ENCODE data around the gene FNBP1.
"Not testable (repeated sequence)": the region's sequence is repeated elsewhere in the genome, so short reads cannot be mapped to it uniquely, and the experiment has no call there.

Gene FNBP1

DNA sequence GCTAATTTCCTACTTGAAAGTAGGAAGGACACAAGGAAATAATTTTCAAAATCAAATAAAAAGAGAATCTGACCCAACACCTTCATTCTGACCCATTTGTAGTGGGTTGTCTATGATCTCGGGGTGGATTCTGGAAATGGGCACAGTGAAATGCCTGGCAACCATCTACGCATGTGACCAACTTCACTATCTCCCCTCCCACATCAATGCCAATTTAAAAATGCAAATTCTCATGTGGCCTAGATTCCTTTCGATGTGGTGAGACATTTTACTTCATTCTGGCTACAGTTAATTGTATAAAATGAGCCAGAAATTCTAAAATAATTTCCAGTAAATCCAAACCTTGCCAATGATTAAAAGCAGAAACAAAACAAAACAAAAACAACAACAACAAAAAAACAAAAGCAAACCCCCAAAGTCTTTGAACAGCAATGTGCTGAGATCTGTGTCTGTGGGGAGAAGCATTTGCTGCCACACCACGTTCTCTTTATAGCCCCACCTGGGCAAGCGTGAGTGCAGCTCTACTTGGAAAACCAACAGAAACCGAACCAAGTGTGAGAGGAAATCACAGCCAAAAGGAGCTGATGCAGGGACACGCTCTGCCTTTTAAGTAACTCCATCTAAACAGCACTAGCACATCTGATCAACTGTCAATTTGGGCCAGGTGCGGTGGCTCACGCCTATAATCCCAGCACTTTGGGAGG, 148.7 kb downstream of the FNBP1 start:
- H3K27me3 Mint-ChIP-seq: no peaks in the 10 kb centered on the region
- DNase-seq (no peak), ATAC-seq (replicated peaks) (no peak)
- peak overlapping the region; percentile 32 to 37 for H3K4me3 Mint-ChIP-seq
- peaks cover 48 to 86% of the 10 kb centered on the region in 2 donors for H3K4me1 Mint-ChIP-seq
- H3K9me3 Mint-ChIP-seq: peaks cover 6 to 10% of the 10 kb centered on the region in 2 donors
- peak overlapping the region; percentile 81 for H3K27ac Mint-ChIP-seq
- peaks cover 73 to 88% of the 10 kb centered on the region in 2 donors for H3K36me3 Mint-ChIP-seq

DNA sequence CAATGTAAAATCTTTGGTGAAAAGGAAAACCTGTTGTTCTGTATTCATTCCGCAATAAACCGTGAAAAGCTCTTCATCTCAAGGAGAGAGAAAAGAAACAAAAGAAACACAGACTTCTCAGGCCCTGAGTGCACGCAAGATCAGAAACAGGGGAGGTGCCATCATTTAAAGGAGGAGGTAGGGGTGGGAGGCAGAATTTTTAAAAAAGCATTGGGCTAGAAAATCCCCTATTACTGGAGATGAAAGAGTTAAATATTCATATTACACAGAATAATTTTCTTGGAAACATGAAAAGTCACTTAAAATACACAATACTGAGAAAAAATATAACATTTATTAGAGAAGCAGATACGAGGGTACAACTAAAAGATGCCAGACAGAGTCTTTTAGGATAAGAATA, 151.4 kb downstream of the FNBP1 start:
- peaks cover 65 to 84% of the 10 kb centered on the region in 2 donors for H3K36me3 Mint-ChIP-seq
- no peaks in the 10 kb centered on the region for H3K27me3 Mint-ChIP-seq
- H3K9me3 Mint-ChIP-seq: peaks cover 6 to 10% of the 10 kb centered on the region in 2 donors
- peaks cover 60 to 88% of the 10 kb centered on the region in 2 donors for H3K4me1 Mint-ChIP-seq
- no peak for ATAC-seq (replicated peaks)
- peak overlapping the region; percentile 18 to 91 for H3K4me3 Mint-ChIP-seq
- H3K27ac Mint-ChIP-seq: peak overlapping the region; percentile 99
- DNase-seq: no peak

DNA sequence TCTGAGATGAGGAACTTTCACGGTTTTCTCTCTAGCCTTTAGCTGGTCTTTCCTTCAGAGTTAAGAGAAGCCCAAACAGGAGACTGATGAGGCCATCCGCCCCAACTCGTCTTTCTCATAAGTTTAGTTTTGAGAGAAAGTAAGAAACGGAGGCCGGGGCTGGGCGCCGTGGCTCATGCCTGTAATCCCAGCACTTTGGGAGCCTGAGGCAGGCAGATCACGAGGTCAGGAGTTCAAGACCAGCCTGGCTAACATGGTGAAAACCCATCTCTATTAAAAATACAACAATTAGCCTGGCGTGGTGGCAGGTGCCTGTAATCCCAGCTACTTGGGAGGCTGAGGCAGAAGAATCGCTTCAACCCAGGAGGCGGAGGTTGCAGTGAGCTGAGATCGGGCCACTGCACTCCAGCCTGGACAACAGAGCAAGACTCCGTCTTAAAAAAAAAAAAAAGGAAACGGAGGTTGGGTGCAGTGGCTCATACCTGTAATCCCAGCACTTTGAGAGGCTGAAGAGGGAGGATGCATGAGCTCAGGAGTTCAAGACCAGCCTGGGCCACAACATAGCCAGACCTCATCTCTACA, 152.2 kb downstream of the FNBP1 start:
- Mint-ChIP-seq H3K4me1 (peaks cover 58 to 88% of the 10 kb centered on the region in 2 donors), H3K36me3 (peaks cover 58 to 81% of the 10 kb centered on the region in 2 donors), H3K27ac (peak overlapping the region; percentile 99), H3K4me3 (peak overlapping the region; percentile 52 to 91)
- not testable (repeated sequence) for ATAC-seq (replicated peaks); H3K27me3 Mint-ChIP-seq; DNase-seq; H3K9me3 Mint-ChIP-seq

DNA sequence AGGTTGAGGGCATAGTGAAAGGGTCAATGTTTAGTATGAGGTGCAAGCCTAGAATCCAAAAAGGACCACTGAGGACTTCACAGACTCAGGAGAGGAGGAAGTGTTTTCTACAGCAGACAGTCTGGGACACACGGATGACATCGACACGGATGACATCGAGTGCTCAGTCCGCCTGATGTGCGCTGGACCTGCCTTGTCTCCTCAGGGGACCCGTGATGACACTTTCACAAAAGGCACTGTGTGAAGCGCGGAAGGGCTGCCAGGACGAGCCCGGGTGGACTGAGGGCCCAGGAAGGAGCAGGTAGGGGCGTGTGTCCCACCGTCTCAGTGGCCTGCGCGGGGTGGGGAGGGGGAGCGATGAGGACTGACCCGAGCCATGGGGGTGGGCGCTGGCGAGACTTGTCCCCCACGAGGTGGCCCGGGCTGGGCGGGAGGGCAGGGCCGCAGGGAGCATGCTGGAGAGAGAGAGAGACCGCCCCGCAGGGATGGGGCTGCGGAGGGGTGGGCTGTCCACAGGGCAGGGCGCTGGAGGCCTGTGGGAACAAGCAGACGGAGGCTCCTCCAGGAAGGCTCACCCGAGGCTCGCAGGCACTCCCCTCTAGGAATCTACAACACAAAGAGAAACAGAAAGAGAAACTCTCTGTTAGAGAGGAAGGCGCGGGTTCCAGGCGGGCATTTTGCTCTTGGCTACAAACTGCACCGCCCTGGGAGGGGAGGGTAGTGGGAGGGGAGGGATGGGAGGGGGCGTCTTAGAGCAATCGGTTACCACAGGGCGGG, 152.9 kb downstream of the FNBP1 start:
- Mint-ChIP-seq H3K27ac (peak overlapping the region; percentile 99), H3K27me3 (no peaks in the 10 kb centered on the region), H3K36me3 (peaks cover 63 to 83% of the 10 kb centered on the region in 2 donors), H3K4me1 (peaks cover 61 to 92% of the 10 kb centered on the region in 2 donors), H3K9me3 (peaks cover 6 to 7% of the 10 kb centered on the region in 2 donors), H3K4me3 (peak overlapping the region; percentile 86 to 91)
- DNase-seq (peak; percentile 40), ATAC-seq (replicated peaks) (no peak)

DNA sequence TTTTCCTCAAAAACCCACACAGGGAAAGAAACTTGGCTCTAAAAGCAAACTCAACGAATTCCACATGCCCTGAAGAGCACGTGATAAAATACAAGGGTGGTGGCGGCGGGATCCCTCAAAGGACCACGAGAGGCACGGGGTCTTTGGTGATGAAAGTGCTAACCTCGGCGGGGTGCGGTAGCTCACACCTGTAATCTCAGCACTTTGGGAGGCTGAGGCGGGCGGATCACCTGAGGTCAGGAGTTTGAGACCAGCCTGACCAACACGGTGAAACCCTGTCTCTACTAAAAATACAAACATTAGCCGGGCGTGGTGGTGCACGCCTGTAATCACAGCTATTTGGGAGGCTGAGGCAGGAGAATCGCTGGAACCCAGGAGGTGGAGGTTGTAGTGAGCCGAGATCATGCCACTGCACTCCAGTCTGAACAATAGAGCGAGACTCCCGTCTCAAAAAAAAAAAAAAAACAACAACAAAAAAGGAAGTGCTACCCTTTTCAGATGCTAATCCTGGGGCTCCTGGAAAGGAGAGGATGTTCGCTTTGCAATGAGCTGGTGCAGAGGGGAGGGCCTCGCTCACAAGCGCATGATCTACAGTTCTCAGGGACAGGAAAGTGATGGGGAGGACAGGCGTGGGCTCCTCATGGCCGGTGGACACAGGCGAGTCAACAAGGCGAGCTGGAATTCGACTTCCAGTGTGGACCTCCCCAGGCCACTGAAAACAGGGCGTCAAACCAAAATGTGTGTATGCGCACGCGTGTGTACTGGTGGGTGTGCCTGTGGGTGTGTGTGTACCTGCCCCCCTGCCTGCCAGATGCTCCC, 153.7 kb downstream of the FNBP1 start:
- ATAC-seq (replicated peaks) (no peak), DNase-seq (peak; percentile 32)
- Mint-ChIP-seq H3K9me3 (peaks cover 6 to 7% of the 10 kb centered on the region in 2 donors), H3K4me1 (peaks cover 67 to 92% of the 10 kb centered on the region in 2 donors), H3K36me3 (peaks cover 63 to 82% of the 10 kb centered on the region in 2 donors), H3K27ac (peak overlapping the region; percentile 99), H3K4me3 (peak overlapping the region; percentile 86 to 91), H3K27me3 (no peaks in the 10 kb centered on the region)

DNA sequence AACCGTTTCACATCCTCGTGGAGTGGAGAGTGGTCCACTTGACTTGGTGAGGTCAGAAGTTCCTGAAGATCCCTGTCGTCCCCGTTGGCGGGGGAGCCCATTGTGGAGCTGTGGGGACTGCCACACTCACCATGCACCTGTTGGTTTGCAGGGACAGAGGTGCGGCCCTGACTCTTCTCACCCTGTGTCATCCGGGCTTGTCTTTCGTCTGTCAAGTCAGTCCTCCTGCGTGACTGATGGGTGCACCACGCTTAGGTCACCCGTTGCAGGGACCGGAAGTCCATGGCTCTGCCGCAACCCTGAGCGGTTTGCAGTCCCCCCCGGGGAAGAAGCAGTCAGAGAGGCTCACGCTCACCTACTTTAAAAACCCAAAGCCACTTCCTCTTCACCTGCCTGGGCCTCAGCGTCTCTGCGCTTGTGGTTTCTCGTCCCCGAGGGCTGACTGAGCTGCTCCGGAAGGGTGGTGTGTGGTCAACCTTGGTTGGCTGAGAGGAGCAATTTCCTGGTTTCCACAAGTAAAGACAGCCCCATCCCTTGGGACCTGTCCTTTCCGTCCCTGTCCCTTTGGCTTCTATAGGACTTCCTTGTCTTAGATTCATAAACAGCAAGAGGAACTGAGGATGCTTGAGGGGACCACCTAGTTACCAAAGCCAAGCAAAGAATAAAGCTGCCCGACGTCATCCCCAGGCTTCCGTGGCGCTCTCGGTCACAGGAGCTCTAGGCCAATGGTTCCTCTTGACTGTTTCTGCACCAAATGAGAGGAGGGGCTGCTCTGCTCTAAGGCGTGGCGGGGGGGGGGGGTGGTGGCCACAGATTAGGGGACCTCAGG, 154.5 kb downstream of the FNBP1 start:
- no peaks in the 10 kb centered on the region for H3K27me3 Mint-ChIP-seq
- H3K4me1 Mint-ChIP-seq: peaks cover 71 to 95% of the 10 kb centered on the region in 2 donors
- ATAC-seq (replicated peaks): peak; percentile 62 to 67
- peaks cover 60 to 78% of the 10 kb centered on the region in 2 donors for H3K36me3 Mint-ChIP-seq
- H3K9me3 Mint-ChIP-seq: peaks cover 6 to 7% of the 10 kb centered on the region in 2 donors
- peak overlapping the region; percentile 99 for H3K27ac Mint-ChIP-seq
- DNase-seq: peak; percentile 96
- peak overlapping the region; percentile 86 to 91 for H3K4me3 Mint-ChIP-seq

DNA sequence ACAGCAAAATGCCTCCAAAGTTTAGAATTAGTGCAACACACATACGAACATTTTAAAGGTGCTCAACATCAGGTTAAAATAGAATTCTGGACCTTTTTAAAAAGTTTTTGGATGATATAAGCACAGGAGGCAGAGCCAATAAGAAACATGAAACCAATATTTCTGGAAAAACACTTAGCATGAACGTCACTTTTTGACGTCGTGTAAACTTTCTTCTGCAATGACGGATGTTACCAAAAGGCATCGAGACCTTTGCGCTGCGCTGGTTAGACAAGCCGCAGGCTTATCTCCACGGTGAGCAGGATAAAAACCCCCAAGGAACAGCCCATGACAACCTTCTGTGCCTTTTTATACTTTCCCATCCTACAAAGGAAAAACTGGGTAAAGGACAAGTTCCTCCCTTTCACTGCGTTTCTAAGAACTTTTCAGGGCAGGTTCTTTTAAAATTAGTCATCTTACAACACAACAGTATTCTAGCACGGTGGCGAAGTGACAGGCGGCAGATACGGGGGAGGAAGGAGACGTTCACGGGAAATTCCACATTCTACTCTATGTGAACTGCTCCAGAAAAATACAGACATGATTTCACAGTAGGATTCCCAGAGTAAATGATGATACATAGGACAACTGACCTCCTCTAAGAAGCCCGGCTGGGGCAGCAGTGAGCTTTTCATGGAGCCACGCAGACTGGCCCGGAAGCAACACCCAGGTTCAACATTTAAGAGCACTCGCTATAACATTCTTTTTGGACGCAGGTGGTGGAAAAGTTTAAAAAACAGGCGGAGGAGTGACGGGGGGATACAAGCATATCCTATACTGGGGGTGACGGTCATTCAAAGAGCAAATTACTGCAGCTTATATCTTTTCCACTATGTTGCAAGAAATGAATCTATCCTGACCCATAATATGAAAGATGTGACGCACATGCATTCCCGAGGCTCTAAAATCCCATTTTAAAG, 155.4 kb downstream of the FNBP1 start:
- H3K36me3 Mint-ChIP-seq: peaks cover 56 to 72% of the 10 kb centered on the region in 2 donors
- peaks cover 6 to 7% of the 10 kb centered on the region in 2 donors for H3K9me3 Mint-ChIP-seq
- peak overlapping the region; percentile 86 to 91 for H3K4me3 Mint-ChIP-seq
- H3K27ac Mint-ChIP-seq: peak overlapping the region; percentile 99
- DNase-seq (peak; percentile 71), ATAC-seq (replicated peaks) (peak; percentile 17 to 22)
- H3K4me1 Mint-ChIP-seq: peaks cover 67 to 90% of the 10 kb centered on the region in 2 donors
- H3K27me3 Mint-ChIP-seq: no peaks in the 10 kb centered on the region

DNA sequence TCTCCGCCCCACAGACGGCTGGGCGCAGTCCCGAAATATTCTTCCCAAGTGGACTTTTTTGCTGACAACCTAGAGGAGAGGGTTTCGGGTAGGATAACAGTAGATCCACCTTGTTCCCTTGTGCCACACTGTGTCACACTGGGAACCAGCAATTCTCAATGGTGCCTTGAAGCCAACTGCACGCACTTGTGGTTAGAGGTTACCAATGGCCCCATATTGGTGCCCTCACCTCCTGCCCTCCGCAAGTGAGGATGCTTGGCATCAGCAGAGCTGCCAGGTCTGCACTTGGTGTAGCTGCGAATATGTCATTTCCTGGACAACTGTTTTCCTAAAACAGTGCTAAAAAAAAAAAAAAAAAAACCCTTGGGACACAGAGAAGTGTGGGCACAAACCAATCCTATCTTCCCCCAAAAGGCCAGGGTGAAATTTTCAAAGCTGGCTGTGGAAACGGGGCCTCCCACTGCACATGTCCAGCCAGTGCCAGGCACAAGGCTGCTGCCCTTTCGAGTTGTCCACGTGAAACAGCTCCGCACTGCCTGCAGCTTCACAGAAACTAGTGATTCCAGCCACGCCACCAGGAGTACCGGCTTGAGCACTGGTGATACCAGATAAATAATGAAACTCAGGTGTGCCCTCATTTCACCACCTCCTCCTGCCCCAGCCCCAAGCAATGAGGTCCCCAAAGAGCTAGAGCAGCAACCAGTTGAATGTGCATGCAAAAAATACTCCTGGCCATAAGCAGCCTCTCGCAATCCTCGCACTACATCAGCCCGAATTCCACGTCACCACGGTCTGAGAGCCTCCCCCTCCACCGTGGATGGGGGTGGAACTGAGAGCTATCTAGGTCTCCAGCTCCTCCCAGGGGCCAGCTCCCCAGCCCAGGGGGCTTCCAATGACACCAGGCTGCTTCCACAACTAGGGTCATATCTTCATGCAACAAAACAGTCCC, 156.5 kb downstream of the FNBP1 start:
- Mint-ChIP-seq H3K36me3 (peaks cover 48 to 68% of the 10 kb centered on the region in 2 donors), H3K27me3 (no peaks in the 10 kb centered on the region), H3K27ac (peak overlapping the region; percentile 99), H3K4me1 (peaks cover 59 to 80% of the 10 kb centered on the region in 2 donors), H3K4me3 (peak overlapping the region; percentile 86 to 91), H3K9me3 (peaks cover 6 to 7% of the 10 kb centered on the region in 2 donors)
- peak; percentile 46 for DNase-seq
- ATAC-seq (replicated peaks): no peak

DNA sequence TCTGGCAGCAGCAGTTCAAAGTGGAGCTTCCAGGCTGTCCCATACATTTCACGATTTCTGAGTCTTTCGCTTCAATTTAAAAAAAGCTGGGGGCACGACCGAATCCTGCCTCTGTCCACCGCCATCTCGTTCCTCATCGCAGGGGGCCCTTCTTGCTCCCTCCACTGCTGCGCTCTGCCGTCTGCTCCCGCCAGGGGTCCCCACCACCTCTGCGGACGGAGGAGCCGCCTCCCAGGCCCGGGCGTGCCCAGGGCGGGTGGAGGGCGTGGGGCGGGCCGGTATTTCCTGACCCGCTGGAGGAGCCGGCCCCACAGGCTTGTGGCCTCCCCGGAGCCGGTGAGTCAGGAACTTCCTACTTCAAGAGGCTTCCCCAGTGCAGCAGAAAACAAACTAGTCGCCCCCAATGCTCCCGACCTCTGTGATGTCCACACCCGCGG, 157.3 kb downstream of the FNBP1 start:
- Mint-ChIP-seq H3K4me1 (peaks cover 56 to 71% of the 10 kb centered on the region in 2 donors), H3K36me3 (peaks cover 44 to 64% of the 10 kb centered on the region in 2 donors)

DNA sequence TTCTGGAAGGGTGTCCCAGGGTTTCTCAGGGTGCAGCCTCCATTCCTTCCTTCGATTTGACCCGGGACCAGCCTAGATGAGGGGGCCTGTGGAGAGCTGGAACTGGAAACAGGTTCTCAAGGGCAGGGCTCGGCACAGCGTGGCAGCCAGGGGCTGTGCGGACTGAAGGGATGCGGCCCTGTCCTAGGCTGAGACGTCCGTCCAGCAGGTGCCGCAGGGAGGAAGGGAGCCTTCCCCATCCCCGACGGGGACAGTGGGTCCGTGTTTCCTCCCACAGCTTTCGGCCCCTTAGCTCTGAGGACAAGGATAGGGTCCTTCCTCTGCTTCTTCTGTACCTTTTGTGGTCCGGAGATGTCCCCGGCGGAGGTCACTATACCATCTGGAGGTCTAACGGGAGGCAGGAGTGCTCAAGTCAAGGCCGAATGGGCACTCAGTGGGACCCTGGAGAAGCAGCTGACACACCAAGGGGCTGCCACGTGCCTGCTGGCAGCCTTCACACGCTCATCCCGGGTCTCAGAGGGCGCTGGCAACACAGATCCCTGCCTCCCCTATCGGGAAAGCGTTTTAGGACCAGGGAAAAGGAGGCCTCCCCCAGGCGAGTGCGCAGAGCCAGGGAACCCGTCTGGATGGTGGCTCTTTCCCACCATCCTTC, 157.8 kb downstream of the FNBP1 start:
- H3K27ac Mint-ChIP-seq: peak overlapping the region; percentile 99
- ATAC-seq (replicated peaks): peak in 1 of 2 donors; percentile 3
- H3K27me3 Mint-ChIP-seq: no peaks in the 10 kb centered on the region
- H3K9me3 Mint-ChIP-seq: peaks cover 6 to 7% of the 10 kb centered on the region in 2 donors
- H3K36me3 Mint-ChIP-seq: peaks cover 42 to 63% of the 10 kb centered on the region in 2 donors
- H3K4me3 Mint-ChIP-seq: peak overlapping the region; percentile 86 to 91
- DNase-seq: peak; percentile 58
- H3K4me1 Mint-ChIP-seq: peaks cover 54 to 66% of the 10 kb centered on the region in 2 donors

More for the DNA sequence above, 157.3 kb downstream of the FNBP1 start:
- Mint-ChIP-seq H3K27me3 (no peaks in the 10 kb centered on the region), H3K4me3 (peak overlapping the region; percentile 86 to 91), H3K27ac (peak overlapping the region; percentile 99), H3K9me3 (peaks cover 6 to 7% of the 10 kb centered on the region in 2 donors)
- ATAC-seq (replicated peaks): peak; percentile 33 to 40
- DNase-seq: peak; percentile 92
